Measurements from ENCODE around the gene EME1. TPM values are rescaled to one million over a fixed set of nuclear protein-coding genes. Genes with fewer than 3 reads are reported as not detected.

Gene EME1
- total RNA-seq, 4 donors from 2014 or later: 0.42 to 1.7 (median 1.1) TPM

DNA sequence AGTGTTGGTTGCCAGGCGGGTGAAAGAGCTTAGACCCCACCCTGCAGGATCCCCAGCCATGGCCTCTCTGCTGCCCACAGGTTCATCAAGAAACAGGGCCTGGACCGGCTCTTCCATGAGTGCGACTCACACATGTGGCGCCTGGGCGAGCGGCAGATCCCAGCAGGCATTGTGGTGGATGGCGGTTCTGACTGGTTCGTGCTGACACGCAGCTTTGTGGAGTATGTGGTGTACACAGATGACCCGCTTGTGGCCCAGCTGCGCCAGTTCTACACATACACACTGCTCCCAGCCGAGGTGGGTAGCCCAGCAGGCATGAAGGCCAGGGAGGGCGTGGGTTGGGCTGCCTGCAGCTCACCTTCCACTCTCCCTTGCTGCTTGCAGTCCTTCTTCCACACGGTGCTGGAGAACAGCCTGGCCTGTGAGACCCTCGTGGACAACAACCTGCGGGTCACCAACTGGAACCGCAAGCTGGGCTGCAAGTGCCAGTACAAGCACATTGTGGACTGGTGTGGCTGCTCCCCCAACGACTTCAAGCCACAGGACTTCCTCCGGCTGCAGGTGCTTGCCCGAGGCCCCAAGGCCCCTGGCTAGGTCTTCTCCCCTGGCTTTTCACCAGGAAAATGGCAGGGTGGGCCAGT lies 17.2 kb upstream of the EME1 start:
- no peak for DNase-seq (ENCODE audit: low spot score in 2 of 2)
- Histone ChIP-seq H3K9me3 (no peaks in the 10 kb centered on the region), H3K27me3 (no peaks in the 10 kb centered on the region), H3K4me1 (peaks cover 0 to 5% (median 0%) of the 10 kb centered on the region in 4 donors), H3K4me3 (no peak overlapping the region), H3K36me3 (peaks cover 0 to 91% (median 13%) of the 10 kb centered on the region in 3 donors), H3K27ac (no peak overlapping the region)
- 85% methylated on average over 14 to 19 of the region's 20 CpGs for WGBS, 2 donors
- TF ChIP-seq EP300 (IDR thresholded peaks at IDR 0.05) (no peak), POLR2A (IDR thresholded peaks at IDR 0.05) (no peak)
- TF ChIP-seq, protein P1, sequence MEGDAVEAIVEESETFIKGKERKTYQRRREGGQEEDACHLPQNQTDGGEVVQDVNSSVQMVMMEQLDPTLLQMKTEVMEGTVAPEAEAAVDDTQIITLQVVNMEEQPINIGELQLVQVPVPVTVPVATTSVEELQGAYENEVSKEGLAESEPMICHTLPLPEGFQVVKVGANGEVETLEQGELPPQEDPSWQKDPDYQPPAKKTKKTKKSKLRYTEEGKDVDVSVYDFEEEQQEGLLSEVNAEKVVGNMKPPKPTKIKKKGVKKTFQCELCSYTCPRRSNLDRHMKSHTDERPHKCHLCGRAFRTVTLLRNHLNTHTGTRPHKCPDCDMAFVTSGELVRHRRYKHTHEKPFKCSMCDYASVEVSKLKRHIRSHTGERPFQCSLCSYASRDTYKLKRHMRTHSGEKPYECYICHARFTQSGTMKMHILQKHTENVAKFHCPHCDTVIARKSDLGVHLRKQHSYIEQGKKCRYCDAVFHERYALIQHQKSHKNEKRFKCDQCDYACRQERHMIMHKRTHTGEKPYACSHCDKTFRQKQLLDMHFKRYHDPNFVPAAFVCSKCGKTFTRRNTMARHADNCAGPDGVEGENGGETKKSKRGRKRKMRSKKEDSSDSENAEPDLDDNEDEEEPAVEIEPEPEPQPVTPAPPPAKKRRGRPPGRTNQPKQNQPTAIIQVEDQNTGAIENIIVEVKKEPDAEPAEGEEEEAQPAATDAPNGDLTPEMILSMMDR (IDR thresholded peaks at IDR 0.05): no peak

DNA sequence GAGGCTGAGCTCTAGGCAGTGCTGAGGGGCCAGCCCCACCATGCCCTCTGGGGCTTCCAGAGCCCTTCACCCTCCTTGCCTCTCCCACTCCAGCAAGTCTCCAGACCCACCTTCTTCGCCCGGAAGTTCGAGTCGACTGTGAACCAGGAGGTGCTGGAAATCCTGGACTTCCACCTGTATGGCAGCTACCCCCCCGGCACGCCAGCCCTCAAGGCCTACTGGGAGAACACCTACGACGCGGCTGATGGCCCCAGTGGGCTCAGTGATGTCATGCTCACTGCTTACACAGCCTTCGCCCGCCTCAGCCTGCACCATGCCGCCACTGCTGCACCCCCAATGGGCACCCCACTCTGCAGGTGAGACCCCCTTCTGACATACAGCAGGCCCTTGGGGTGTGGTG lies 16.6 kb upstream of the EME1 start:
- H3K4me3 ChIP-seq: no peak overlapping the region
- TF ChIP-seq, protein P1 (IDR thresholded peaks at IDR 0.05): no peak
- TF ChIP-seq POLR2A (IDR thresholded peaks at IDR 0.05): no peak
- TF ChIP-seq EP300 (IDR thresholded peaks at IDR 0.05): no peak
- H3K27ac ChIP-seq: no peak overlapping the region
- H3K4me1 ChIP-seq: peaks cover 0 to 3% (median 0%) of the 10 kb centered on the region in 4 donors
- H3K36me3 ChIP-seq: peaks cover 0 to 92% (median 13%) of the 10 kb centered on the region in 3 donors
- DNase-seq (ENCODE audit: low spot score in 2 of 2): no peak
- no peaks in the 10 kb centered on the region for H3K9me3 ChIP-seq
- 84 to 91% methylated on average over 10 to 12 of the region's 12 CpGs for WGBS, 2 donors
- no peaks in the 10 kb centered on the region for H3K27me3 ChIP-seq

DNA sequence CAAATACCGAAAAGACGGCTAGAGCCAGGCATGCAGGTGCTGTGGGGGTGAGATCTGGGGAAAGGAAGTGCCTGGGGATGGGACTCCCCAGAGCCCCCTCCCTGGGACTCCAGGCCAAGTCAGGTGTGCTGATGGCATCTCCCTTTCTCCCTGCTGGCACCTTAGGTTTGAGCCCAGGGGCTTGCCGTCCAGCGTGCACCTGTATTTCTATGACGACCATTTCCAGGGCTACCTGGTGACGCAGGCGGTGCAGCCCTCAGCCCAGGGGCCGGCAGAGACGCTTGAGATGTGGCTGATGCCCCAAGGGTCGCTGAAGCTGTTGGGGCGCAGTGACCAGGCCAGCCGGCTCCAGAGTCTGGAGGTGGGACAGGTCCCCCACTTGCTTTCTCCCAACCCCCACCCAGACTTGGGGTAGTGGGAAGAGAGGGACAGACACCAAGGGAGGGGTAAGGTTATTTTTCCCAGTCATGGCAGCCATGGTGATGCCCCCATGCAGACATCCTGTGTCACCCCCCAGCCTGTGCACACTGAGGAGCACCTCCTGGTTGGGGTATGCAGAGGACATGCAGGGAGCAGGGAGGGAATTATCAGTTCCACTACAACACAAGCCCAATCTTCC lies 16.0 kb upstream of the EME1 start:
- WGBS, 2 donors: 90 to 94% methylated on average over 5 to 12 of the region's 12 CpGs
- no peak for DNase-seq (ENCODE audit: low spot score in 2 of 2)
- Histone ChIP-seq H3K4me3 (no peak overlapping the region), H3K36me3 (peaks cover 0 to 88% (median 13%) of the 10 kb centered on the region in 3 donors), H3K4me1 (peaks cover 0 to 3% (median 0%) of the 10 kb centered on the region in 4 donors), H3K9me3 (no peaks in the 10 kb centered on the region), H3K27ac (no peak overlapping the region), H3K27me3 (no peaks in the 10 kb centered on the region)
- TF ChIP-seq POLR2A (IDR thresholded peaks at IDR 0.05): no peak
- TF ChIP-seq EP300 (IDR thresholded peaks at IDR 0.05): no peak
- TF ChIP-seq, protein P1 (IDR thresholded peaks at IDR 0.05): no peak

DNA sequence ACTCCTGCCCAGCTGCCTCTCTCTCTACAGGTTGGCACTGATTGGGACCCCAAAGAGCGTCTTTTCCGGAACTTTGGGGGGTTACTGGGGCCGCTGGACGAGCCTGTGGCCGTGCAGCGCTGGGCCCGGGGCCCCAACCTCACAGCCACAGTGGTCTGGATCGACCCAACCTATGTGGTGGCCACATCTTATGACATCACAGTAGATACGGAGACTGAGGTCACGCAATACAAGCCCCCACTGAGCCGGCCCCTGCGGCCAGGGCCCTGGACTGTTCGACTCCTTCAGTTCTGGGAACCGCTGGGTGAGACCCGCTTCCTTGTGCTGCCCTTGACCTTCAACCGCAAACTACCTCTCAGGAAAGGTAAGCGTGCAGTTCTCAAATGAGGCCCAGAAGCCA lies 14.9 kb upstream of the EME1 start:
- WGBS, 2 donors: 90 to 93% methylated on average over 17 of the region's 17 CpGs
- no peaks in the 10 kb centered on the region for H3K9me3 ChIP-seq
- H3K4me3 ChIP-seq: no peak overlapping the region
- no peak for TF ChIP-seq EP300 (IDR thresholded peaks at IDR 0.05)
- TF ChIP-seq, protein P1 (IDR thresholded peaks at IDR 0.05): no peak
- no peak for TF ChIP-seq POLR2A (IDR thresholded peaks at IDR 0.05)
- H3K27me3 ChIP-seq: no peaks in the 10 kb centered on the region
- H3K36me3 ChIP-seq: peaks cover 0 to 77% (median 13%) of the 10 kb centered on the region in 3 donors
- no peak overlapping the region for H3K27ac ChIP-seq
- DNase-seq (ENCODE audit: low spot score in 2 of 2): no peak
- H3K4me1 ChIP-seq: peaks cover 0 to 12% (median 9%) of the 10 kb centered on the region in 4 donors

DNA sequence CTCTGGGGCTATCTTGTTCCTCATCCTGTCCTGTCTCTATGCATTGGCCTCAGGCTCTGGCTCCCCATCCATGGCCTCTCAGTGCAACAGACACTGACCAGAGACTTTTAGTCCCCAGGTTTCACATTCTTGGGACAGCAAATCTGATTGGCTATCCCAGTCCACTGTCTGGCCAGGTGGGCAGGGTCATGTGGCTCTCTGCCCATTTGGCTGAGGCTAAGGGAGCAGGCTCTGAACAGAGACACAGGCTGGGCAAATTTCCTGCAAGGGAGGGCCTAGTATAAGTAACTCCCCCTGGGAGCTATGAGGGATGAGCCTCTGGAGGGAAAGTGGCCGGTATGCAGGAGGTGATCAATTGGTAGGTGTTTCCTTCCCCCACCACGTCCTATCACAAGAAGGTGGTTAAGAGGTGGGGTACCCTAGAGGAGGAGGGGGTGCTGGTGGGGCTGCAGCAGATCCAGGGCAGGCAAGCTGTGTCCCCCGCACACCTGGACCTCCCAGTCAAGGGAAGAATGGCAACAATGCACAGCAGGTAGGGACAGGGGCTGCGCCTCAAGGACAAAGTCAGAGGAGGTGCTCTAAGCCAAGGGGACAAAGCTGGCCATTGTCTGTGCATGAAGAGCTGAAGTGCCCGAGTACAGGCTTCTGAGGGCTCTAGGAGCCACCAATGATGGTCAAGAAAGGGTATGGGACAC lies 13.9 kb upstream of the EME1 start:
- no peak for DNase-seq (ENCODE audit: low spot score in 2 of 2)
- 65 to 67% methylated on average over 5 of the region's 5 CpGs for WGBS, 2 donors
- H3K27ac ChIP-seq: no peak overlapping the region
- peaks cover 0 to 22% (median 16%) of the 10 kb centered on the region in 4 donors for H3K4me1 ChIP-seq
- H3K36me3 ChIP-seq: peaks cover 0 to 67% (median 13%) of the 10 kb centered on the region in 3 donors
- no peaks in the 10 kb centered on the region for H3K27me3 ChIP-seq
- H3K4me3 ChIP-seq: no peak overlapping the region
- no peaks in the 10 kb centered on the region for H3K9me3 ChIP-seq
- TF ChIP-seq, protein P1 (IDR thresholded peaks at IDR 0.05): no peak
- TF ChIP-seq POLR2A (IDR thresholded peaks at IDR 0.05) (no peak), EP300 (IDR thresholded peaks at IDR 0.05) (no peak)
